ENCODE data around the gene FCSK. TPM values are rescaled to one million over a fixed set of nuclear protein-coding genes. Genes with fewer than 3 reads are reported as not detected.
"Not testable (repeated sequence)": the region's sequence is repeated elsewhere in the genome, so short reads cannot be mapped to it uniquely, and the experiment has no call there.

FCSK gene
- total RNA-seq, 1 donor from 2014 or later, result 11.4 TPM

DNA sequence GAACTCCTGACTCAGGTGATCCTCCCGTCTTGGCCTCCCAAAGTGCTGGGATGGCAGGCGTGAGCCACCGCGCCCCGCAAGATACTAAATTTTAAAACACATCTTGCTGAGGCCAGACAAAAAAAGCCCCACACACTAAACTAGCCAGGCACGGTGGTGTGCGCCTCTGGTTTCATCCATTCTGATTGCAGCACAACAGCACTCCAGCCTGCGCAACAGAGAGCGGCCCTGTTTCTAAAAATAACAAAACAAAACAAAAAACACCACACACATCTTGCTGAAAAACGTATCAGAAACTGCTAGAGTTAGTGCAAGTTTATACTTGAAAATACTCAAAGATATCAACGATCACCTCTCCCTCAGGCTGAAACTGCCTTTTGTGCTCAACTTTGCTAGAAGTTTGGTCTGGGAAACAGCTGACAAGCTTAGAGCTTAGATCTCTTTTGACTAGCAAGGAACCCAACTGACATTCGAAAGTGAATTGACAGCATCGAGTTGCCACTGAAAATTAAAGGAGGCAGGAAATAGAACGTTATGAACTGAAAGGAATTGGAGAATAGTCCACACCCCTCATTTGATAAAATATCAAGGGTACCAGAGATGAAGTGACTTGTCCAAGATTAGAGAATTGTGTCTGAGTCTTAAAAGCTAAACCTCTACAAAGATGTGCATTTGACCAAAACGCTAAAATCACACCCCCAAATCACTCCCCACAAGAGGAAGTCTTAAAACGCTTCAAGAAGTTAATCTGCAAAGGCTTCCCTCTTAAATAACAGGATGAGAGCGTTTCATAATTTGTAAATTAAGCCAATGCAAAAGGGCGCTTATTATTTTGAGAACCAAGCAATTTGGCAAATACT is 68.1 kb downstream of the FCSK start:
- no peak for DNase-seq (ENCODE audit: low read depth)

DNA sequence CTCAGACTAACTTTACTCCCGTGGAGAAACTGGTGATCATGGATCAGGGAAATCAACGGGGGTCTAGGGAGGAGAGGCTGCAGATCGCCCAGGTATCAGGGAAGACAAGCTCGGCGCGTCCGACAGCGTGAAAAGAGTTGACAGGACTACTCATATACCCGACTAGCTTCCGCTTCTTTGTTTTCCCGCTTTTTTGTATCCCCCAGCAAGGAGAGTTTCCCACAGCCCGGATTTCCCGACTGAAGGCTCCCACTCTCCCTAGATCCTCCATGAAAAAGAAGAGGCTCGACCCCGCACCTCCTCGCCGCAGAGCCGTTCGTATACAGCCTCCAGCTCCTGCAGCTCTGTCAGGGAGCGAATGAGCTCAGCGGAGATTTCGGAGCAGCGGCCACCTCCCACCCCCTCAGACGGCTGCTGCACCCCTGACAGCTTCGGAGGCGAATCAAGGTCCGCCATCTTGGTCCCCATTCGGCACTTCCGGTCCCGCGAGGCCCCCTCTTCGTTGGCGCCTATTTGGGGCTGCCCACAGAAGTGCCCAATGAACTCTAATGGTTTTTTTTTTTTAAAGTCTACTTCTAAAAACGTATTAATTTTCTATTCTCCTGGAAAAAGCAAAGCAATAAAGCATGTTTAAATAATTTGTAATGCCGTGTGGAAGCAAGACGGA is 68.8 kb downstream of the FCSK start, which contains the start of gene COG4:
Gene COG4, minus strand, starts transcription at position 479 of the 667 bp plus-strand sequence. Its CDS starts 11 bp downstream, at position 468.
- peak; percentile 90 for DNase-seq (ENCODE audit: low read depth)

DNA sequence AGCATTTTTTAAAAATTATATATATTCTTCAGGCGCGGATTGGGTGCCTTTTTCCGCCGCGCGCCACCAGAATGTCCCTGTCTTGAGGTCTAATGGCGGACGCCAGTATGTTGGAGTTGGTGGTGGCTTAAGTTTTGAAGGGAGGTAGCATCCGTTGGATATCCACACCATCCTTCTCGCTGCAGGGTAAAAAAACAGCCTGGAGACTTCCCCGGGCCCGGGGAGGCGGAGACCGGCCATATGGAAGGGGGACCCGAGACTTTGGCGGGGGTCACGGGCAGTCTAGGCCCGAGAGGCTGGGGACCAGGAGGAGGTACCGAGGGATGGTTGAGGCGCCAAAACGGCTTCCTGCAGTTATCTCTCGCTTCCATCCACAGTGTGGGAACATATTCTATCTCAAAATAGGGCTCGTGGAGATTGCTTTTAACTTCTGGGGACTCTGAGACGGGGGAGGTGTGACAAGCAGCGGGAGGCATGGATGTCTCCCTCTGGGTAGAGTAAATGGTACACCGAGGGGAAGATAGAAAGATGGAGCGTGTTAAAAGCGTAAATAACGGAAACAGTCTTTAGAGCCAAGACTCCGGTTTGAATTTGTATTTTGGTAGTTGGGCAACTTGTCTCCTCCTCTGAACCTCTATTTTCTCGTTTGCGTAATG is 69.5 kb downstream of the FCSK start, which contains the start of gene SF3B3:
Gene SF3B3, plus strand, starts transcription at position 74 of the 656 bp plus-strand sequence. CDS start 2,841 bp downstream, outside the sequence.
- DNase-seq (ENCODE audit: low read depth), result no peak

DNA sequence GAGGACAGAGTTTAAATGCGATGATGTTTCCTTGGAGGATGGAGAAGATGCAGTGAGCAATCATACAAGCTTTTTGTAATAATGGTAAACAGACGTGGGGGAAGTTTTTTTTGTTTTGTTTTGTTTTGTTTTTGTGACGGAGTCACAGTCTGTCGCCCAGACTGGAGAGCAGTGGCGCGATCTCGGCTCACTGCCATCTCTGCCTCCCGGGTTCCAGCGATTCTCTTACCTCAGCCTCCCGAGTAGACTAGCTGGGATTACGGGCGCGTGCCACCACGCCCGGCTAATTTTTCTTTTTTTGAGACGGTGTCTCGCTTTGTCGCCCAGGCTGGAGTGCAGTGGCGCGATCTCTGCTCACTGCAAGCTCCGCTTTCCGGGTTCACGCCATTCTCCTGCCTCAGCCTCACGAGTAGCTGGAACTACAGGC is 70.0 kb downstream of the FCSK start:
- DNase-seq (ENCODE audit: low read depth), result not testable (repeated sequence)

DNA sequence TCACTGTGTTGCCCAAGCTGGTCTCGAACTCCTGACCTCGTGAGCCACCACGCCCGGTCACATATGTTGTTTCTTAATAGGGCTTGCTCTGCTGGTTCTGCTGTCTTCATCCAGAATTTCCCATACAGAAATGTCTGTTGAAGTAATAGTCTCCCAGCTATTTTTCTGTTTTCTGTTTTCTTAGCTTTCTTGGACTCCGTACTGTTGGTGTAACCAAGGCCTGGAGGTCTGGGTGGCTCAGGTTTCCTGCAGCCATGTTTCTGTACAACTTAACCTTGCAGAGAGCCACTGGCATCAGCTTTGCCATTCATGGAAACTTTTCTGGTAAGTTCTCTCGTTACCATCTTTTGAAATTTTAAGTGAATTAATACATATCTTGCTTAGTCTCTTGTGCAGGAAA is 72.0 kb downstream of the FCSK start:
- no peak for DNase-seq (ENCODE audit: low read depth)

DNA sequence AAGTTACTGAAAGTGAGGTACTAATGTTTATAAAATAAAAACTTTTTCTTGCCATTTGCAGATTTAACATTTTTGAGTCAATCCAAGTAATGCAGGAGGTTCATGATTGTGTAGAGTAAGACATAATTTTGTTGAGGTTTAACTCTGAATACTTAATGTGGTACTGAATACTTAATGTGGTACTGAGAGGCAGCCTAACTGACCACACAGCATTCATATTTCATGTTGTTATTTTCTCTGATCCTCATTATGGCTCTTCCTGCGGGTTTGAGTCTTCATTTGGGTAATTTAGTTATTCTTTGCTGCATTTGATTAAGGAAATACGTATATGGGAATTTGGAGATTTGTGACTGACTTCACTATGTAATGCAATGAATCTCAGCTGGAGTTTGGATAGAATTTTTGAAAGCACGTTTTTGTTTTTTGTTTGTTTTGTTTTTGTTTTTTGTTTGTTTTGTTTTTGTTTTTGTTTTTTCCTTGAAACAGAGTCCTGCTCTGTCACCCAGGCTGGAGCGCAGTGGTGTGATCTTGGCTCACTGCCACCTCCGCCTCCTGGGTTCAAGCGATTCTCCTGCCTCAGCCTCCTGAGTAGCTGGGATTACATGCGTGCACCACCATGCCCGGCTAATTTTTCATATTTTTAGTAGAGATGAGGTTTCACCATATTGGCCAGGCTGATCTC is 73.1 kb downstream of the FCSK start:
- no peak for DNase-seq (ENCODE audit: low read depth)

DNA sequence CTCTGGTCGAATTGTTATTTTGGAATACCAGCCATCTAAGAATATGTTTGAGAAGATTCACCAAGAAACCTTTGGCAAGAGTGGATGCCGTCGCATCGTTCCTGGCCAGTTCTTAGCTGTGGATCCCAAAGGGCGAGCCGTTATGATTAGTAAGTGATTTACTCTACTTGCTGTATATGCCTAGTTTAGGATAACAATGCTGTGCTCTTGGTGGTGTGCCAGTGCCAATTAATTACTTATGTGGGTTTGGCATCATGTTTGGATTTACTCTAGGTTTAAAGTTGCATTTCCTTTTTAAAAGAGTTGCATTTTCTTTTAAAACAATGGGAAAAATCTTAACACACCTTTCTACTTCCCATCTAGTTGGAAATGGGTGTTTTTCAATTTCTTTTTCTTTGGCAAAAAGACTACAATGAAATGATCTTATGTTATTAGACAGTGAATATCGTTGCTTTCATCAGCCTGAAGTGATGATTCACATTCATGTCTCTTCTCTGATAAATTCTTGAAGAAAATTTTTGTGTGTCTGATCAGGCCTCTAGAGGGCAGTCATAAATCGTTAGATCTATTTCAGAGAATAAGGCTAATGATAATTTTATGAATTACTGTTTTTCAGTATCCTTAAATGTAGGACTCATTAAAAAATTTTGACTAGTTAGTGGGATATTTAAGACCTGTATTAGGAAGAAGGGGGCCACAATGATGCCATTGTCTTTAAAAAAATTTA is 74.8 kb downstream of the FCSK start:
- peak; percentile 67 for DNase-seq (ENCODE audit: low read depth)

Other genes starting within 250 kb of the FCSK start
- gene EXOSC6, start 202.7 kb upstream of the FCSK start, total RNA-seq, result 33.4 and 45.5 TPM in 2 replicates
- gene AARS1, start 165.1 kb upstream of the FCSK start, total RNA-seq, result 91.5 and 92.1 TPM in 2 replicates
- 20.7 and 22.3 TPM in 2 replicates for gene DDX19B, start 155.4 kb upstream of the FCSK start, total RNA-seq
- 43.2 and 43.7 TPM in 2 replicates for gene DDX19A, start 107.7 kb upstream of the FCSK start, total RNA-seq
- 14.4 and 16.5 TPM in 2 replicates for gene ST3GAL2, start 15.5 kb upstream of the FCSK start, total RNA-seq
- 63.1 and 88.9 TPM in 2 replicates for gene COG4, start 69.0 kb downstream of the FCSK start, total RNA-seq
- 115 and 133 TPM in 2 replicates for gene SF3B3, start 69.2 kb downstream of the FCSK start, total RNA-seq
- 20.0 and 67.8 TPM in 2 replicates for gene IL34, start 192.0 kb downstream of the FCSK start, total RNA-seq
- 170 and 234 TPM in 2 replicates for gene MTSS2, start 231.5 kb downstream of the FCSK start, total RNA-seq

Data from myocyte (in vitro differentiated cells).